ENCODE data around the gene ARHGAP22.

DNA sequence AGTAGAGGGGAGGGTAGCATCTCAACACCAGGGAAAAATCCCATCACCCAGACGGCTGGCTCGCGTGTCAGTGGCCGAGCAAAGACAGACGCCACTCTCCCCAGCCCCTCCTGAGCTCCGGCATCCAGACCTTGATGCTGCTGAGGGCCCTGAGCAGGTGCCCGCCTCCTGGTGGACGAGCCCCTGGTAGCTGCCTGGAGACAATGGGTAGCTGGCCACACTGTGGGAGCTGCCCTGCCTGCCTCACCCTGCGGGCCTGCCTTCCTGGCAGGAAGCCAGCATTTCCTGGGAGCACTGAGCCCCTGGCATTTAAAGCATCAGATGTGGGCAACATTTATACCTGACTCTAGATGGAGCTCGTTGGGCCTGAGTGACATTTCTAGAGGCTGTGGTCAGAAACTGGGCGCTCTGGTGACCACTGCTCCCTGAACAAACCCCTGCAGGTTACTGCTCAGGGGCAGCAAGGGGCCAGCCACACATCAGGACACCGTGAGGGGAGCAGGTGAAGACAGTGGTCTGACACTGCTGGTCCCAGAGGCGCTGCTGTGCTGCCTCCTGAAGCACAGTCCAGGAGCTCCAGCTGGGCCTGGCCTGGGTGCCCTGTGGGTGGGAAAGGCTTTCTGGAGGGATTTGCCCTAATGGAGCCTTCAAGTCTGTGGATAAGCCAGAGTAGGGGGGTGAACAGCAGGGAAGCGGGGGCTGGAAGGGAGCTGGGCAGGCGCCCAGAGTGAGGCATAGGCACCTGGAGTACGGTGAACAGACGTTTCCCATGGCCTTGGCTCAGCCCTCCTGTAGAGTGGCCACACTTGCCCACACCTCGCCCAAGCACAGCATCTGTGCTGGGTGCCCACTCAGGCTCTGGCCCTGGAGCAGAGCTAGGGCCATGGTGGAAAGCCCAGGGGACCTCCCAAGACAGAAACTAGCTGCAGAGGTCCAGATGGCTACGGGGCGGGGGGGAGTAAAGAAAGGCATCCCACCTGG is 159.7 kb downstream of the ARHGAP22 start:
- TF ChIP-seq, protein P1, sequence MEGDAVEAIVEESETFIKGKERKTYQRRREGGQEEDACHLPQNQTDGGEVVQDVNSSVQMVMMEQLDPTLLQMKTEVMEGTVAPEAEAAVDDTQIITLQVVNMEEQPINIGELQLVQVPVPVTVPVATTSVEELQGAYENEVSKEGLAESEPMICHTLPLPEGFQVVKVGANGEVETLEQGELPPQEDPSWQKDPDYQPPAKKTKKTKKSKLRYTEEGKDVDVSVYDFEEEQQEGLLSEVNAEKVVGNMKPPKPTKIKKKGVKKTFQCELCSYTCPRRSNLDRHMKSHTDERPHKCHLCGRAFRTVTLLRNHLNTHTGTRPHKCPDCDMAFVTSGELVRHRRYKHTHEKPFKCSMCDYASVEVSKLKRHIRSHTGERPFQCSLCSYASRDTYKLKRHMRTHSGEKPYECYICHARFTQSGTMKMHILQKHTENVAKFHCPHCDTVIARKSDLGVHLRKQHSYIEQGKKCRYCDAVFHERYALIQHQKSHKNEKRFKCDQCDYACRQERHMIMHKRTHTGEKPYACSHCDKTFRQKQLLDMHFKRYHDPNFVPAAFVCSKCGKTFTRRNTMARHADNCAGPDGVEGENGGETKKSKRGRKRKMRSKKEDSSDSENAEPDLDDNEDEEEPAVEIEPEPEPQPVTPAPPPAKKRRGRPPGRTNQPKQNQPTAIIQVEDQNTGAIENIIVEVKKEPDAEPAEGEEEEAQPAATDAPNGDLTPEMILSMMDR (conservative IDR thresholded peaks at IDR 0.05; ENCODE audit: low read length), result no peak
- TF ChIP-seq EZH2phosphoT487 (IDR thresholded peaks at IDR 0.05; ENCODE audit: borderline replicate concordance, low read depth, low read length), result no peak

Measured in OCI-LY7 (cell line).